SK-N-SH (cell line): ENCODE data around the gene UTP11. TPM values are rescaled to one million over a fixed set of nuclear protein-coding genes. Genes with fewer than 3 reads are reported as not detected.

Source experiments
- CTCF ChIA-PET: fragments of 300-600, 350-600 bp; formaldehyde crosslinking; extraction: SDS; loops from one replicate; lab custom pipeline; 2021; lab: Yijun Ruan, JAX
- POLR2A ChIA-PET: fragments of 350-600 bp; sonication (Branson Sonifier 250); formaldehyde crosslinking; extraction: SDS; loops from one replicate; lab custom pipeline; 2020; ENCODE audit warnings: antibody characterized with exemption, inconsistent platforms; lab: Yijun Ruan, JAX
- DNase-seq: peaks from one replicate; pipeline ENCODE4 v3.0.0; 2012
- H2AFZ ChIP-seq: fragments of 200-600 bp; sonication (generic); 2 replicates; pipeline ENCODE4 v1.8.1; 2016; ENCODE audit warnings: antibody characterized with exemption, mild to moderate bottlenecking, low read depth
- H3F3A ChIP-seq: fragments of 200-600 bp; sonication (generic); replicated peaks from 2 replicates; pipeline ENCODE3; 2016; ENCODE audit warnings: antibody characterized with exemption, mild to moderate bottlenecking; ENCODE audit not compliant: insufficient read depth
- H3K27ac ChIP-seq, 2 experiments: fragments of 200-500 bp in 1 of 2; fragments of 200-600 bp in 1 of 2; sonication (Bioruptor generic) in 1 of 2; sonication (generic), shearing (Covaris generic) in 1 of 2; 2 replicates each; pipeline versions ENCODE4 v1.5.1 to v1.6.1; 2014 to 2016; ENCODE audit warnings: low read depth in 2 of 2, inconsistent platforms in 1 of 2, low read length in 1 of 2, mild to moderate bottlenecking in 1 of 2, mixed read lengths in 1 of 2
- H3K27me3 ChIP-seq: fragments of 200-600 bp; sonication (generic), shearing (Covaris generic); 2 replicates; pipeline ENCODE4 v1.6.1; 2016; ENCODE audit warnings: mixed run types; ENCODE audit not compliant: insufficient read depth
- H3K36me3 ChIP-seq, 2 experiments: fragments of 200-500 bp in 1 of 2; fragments of 200-600 bp in 1 of 2; sonication (Bioruptor generic) in 1 of 2; sonication (generic) in 1 of 2; replicated peaks in 1 of 2; 2 replicates each; pipeline versions ENCODE3 to v1.5.1; 2014 to 2016; ENCODE audit warnings: low read length in 1 of 2, mild to moderate bottlenecking in 1 of 2; ENCODE audit not compliant: insufficient read depth in 2 of 2, control insufficient read depth in 1 of 2
- H3K4me1 ChIP-seq, 2 experiments: fragments of 200-500 bp in 1 of 2; fragments of 200-600 bp in 1 of 2; sonication (Bioruptor generic) in 1 of 2; sonication (generic), shearing (Covaris generic) in 1 of 2; 2 replicates each; pipeline versions ENCODE4 v1.5.1 to v1.6.1; 2014 to 2016; ENCODE audit warnings: low read depth in 1 of 2, low read length in 1 of 2, mixed run types in 1 of 2; ENCODE audit not compliant: insufficient read depth in 2 of 2, control insufficient read depth in 1 of 2
- H3K4me2 ChIP-seq: fragments of 200-600 bp; sonication (generic), shearing (Covaris generic); 2 replicates; pipeline ENCODE4 v1.6.1; 2017; ENCODE audit warnings: mixed run types
- H3K4me3 ChIP-seq, 2 experiments: fragments of 200-500 bp in 1 of 2; fragments of 200-600 bp in 1 of 2; sonication (Bioruptor generic) in 1 of 2; sonication (generic), shearing (Covaris generic) in 1 of 2; 2 replicates each; pipeline versions ENCODE4 v1.5.1 to v1.8.1; 2014 to 2016; ENCODE audit warnings: low read depth in 2 of 2, inconsistent platforms in 1 of 2, low read length in 1 of 2, mild to moderate bottlenecking in 1 of 2, mixed read lengths in 1 of 2, moderate library complexity in 1 of 2
- H3K79me2 ChIP-seq: fragments of 200-600 bp; sonication (generic); 2 replicates; pipeline ENCODE4 v1.8.1; 2017; ENCODE audit warnings: mild to moderate bottlenecking; ENCODE audit not compliant: insufficient read depth
- H3K9ac ChIP-seq: fragments of 200-600 bp; sonication (generic); 2 replicates; pipeline ENCODE4 v1.6.1; 2017; ENCODE audit warnings: mixed run types
- H3K9me2 ChIP-seq: fragments of 200-600 bp; sonication (generic); 2 replicates; pipeline ENCODE4 v1.6.1; 2017; ENCODE audit warnings: mixed run types
- H3K9me3 ChIP-seq: fragments of 200-600 bp; sonication (generic); 2 replicates; pipeline ENCODE4 v1.6.1; 2017; ENCODE audit warnings: mixed run types, mild to moderate bottlenecking, moderate library complexity
- H4K20me1 ChIP-seq: fragments of 200-600 bp; sonication (generic); 2 replicates; pipeline ENCODE4 v1.6.1; 2017; ENCODE audit warnings: mild to moderate bottlenecking, mixed run types; ENCODE audit not compliant: insufficient read depth
- CHD2 ChIP-seq: fragments of 150-350 bp; IDR thresholded peaks from 2 replicates; pipeline ENCODE4 v1.6.1; 2018; ENCODE audit warnings: low read length; ENCODE audit not compliant: partially characterized antibody
- CTCF ChIP-seq: fragments of 200-600 bp; sonication (generic); IDR thresholded peaks from 2 replicates; pipeline ENCODE4 v1.6.1; 2017; ENCODE audit warnings: antibody characterized with exemption, mild to moderate bottlenecking, moderate library complexity
- ELF1 ChIP-seq: IDR thresholded peaks from 2 replicates; pipeline ENCODE4 v1.4.0; 2012
- EP300 ChIP-seq, 2 experiments: IDR thresholded peaks; 2 replicates each; pipeline versions ENCODE4 v1.4.0 to v1.6.1; 2012; ENCODE audit warnings: borderline replicate concordance in 1 of 2, low read depth in 1 of 2, low read length in 1 of 2
- FOSL2 ChIP-seq: IDR thresholded peaks from 2 replicates; pipeline ENCODE4 v1.4.0; 2012; ENCODE audit warnings: low read depth, mild to moderate bottlenecking, moderate library complexity, borderline replicate concordance
- FOXM1 ChIP-seq: IDR thresholded peaks from 2 replicates; pipeline ENCODE4 v1.4.0; 2012; ENCODE audit warnings: low read depth, mild to moderate bottlenecking
- JUND ChIP-seq: IDR thresholded peaks from 2 replicates; pipeline ENCODE4 v1.4.0; 2012
- MAX ChIP-seq: IDR thresholded peaks from 2 replicates; pipeline ENCODE4 v1.4.0; 2012; ENCODE audit warnings: low read depth
- MEF2A ChIP-seq: IDR thresholded peaks from 2 replicates; pipeline ENCODE4 v1.4.0; 2012; ENCODE audit warnings: low read depth, borderline replicate concordance
- NFIC ChIP-seq: IDR thresholded peaks from 2 replicates; pipeline ENCODE4 v1.4.0; 2012; ENCODE audit warnings: borderline replicate concordance
- NRF1 ChIP-seq: IDR thresholded peaks from 2 replicates; pipeline ENCODE4 v1.6.1; 2012; ENCODE audit warnings: low read depth, mild to moderate bottlenecking, low read length
- PBX3 ChIP-seq: IDR thresholded peaks from 2 replicates; pipeline ENCODE4; 2012
- RAD21 ChIP-seq: IDR thresholded peaks from 2 replicates; pipeline ENCODE4 v1.6.1; 2012; ENCODE audit warnings: mild to moderate bottlenecking, low read length
- RXRA ChIP-seq: IDR thresholded peaks from 2 replicates; pipeline ENCODE4 v1.4.0; 2012; ENCODE audit warnings: low read depth, mild to moderate bottlenecking, borderline replicate concordance
- TAF1 ChIP-seq: IDR thresholded peaks from 2 replicates; pipeline ENCODE4 v1.6.1; 2012; ENCODE audit warnings: low read depth, mild to moderate bottlenecking, low read length, moderate library complexity, borderline replicate concordance
- TCF12 ChIP-seq: IDR thresholded peaks from 2 replicates; pipeline ENCODE4 v1.4.0; 2012
- USF1 ChIP-seq: IDR thresholded peaks from 2 replicates; pipeline ENCODE4 v1.4.0; 2012; ENCODE audit warnings: low read depth, borderline replicate concordance
- ZBTB33 ChIP-seq: IDR thresholded peaks from 2 replicates; pipeline ENCODE4 v1.4.0; 2012; ENCODE audit warnings: low read depth, borderline replicate concordance
- WGBS: methylation state at CpG from one replicate; pipeline ENCODE4 v1.1.6; 2017; ENCODE audit warnings: low lambda C conversion rate; 5-methylcytosine and 5-hydroxymethylcytosine counted together
- polyA plus RNA-seq, 3 experiments: library from polyadenylated mRNA; depleted of rRNA; stranded (reverse); fragments of >200 nt; gene quantifications; 2 replicates each; pipeline ENCODE4 v1.2.3, GENCODE V29; 2012

The UTP11 gene
- polyA plus RNA-seq, 1 of the 3 experiments (the other 2 are of a cell fraction): 26.8 TPM

- POLR2A ChIA-PET: interaction anchor here (0.7 to 1.0 kb wide), 2 partner anchors 29 to 41 kb away, joined by 3 to 4 read pairs; partner anchors contain the start of gene SF3A3
- H4K20me1 ChIP-seq: no peaks in the 10 kb centered on the region
- peaks cover 31 to 34% of the 10 kb centered on the region in 2 experiments; a peak in 3 of 4 replicates for H3K4me1 ChIP-seq
- H3K36me3 ChIP-seq: peaks cover 5 to 11% of the 10 kb centered on the region in 2 experiments
- H3K9me3 ChIP-seq: no peaks in the 10 kb centered on the region
- H3K9ac ChIP-seq: peak overlapping the region; percentile 37; the same call in 1 of the 2 replicates
- DNase-seq: peak; percentile 62
- no peaks in the 10 kb centered on the region for H3K9me2 ChIP-seq
- H2AFZ ChIP-seq: peak overlapping the region; percentile 33
- 0 out of 4 replicates have a peak overlapping the region, but pooled peaks of 1 of the 2 experiments have one; percentile 30 for H3K4me3 ChIP-seq
- peaks cover 12% of the 10 kb centered on the region for H3F3A ChIP-seq
- CTCF ChIA-PET: interaction anchor here (0.7 to 6.6 kb wide), 18 partner anchors 8 to 807 kb away, joined by 3 to 52 read pairs (median 4); partner anchors contain the start of genes POU3F1 and UTP11
- 28% methylated on average over 6 of the region's 12 CpGs for whole genome bisulfite sequencing
- H3K27me3 ChIP-seq: no peaks in the 10 kb centered on the region
- TF ChIP-seq FOXM1 (no peak), EP300 (IDR thresholded peaks at IDR 0.05; ENCODE audit: borderline replicate concordance in 1 of 2, low read depth in 1 of 2, low read length in 1 of 2) (0 out of 4 replicates have a peak, but pooled peaks of 1 of the 2 experiments have one; percentile 7), ELF1 (no peak), MAX (peak; percentile 20; the same call in 1 of the 2 replicates), RAD21 (no peak), NRF1 (no peak), TAF1 (peak; percentile 34; the same call in 1 of the 2 replicates), CHD2 (peak; percentile 66), NFIC (no peak), TCF12 (peak; percentile 63), JUND (peak; percentile 65), MEF2A (no peak; the same call in 1 of the 2 replicates), PBX3 (peak; percentile 88), ZBTB33 (no peak), USF1 (no peak), CTCF (no peak), RXRA (peak; percentile 23; the same call in 1 of the 2 replicates), FOSL2 (peak; percentile 76)
- peak overlapping the region; percentile 82 for H3K4me2 ChIP-seq
- no peaks in the 10 kb centered on the region for H3K79me2 ChIP-seq
- H3K27ac ChIP-seq: peak overlapping the region; percentile 41 to 79
These were observed 17.4 kb downstream of the UTP11 start for GRCh38 chr1:38029685-38030511.
